GM12872 (cell line): ENCODE measurements around the gene MANBA.

Source experiments
- TF ChIP-seq, protein P1 (sequence below): IDR thresholded peaks from 3 replicates; pipeline ENCODE4 v1.5.1; 2011; ENCODE audit warnings: low read depth, mild to moderate bottlenecking, low read length, moderate library complexity; ENCODE audit not compliant: insufficient read depth

MANBA gene

DNA sequence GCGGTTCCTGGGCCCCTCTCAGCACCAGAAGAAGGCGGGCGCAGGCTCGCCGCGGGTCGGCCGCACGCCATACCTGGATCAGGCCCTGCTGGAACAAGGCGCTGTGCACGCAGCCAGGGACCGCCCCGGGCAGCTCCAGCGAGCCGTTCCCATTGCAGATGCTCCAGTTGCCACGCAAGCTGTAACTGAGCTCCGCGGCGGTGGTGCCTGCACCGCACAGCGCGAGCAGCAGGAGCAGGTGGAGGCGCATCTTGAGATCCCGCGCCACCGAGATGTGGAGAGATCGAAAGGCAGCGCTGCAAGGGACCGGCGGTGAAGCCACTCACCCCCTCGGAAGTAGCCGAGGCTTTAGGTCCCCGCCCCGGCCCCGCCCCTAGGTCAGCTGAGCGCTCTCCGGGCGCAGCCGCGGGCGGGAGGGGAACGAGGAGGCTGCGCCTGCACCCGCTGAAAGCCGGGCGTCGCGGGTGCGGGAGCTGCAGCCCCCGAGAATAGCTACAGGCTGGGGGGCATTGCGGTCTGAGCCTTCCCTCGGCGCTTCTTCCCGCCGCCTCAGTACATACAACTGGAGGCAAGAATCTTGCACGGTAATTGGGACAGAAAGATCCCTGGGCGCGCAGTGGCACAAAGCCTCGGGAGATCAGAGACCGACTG is at the start of gene MANBA:
Gene MANBA, minus strand, starts transcription at position 324 of the 651 bp plus-strand sequence. Its CDS starts 74 bp downstream, at position 250.
- TF ChIP-seq, protein P1, sequence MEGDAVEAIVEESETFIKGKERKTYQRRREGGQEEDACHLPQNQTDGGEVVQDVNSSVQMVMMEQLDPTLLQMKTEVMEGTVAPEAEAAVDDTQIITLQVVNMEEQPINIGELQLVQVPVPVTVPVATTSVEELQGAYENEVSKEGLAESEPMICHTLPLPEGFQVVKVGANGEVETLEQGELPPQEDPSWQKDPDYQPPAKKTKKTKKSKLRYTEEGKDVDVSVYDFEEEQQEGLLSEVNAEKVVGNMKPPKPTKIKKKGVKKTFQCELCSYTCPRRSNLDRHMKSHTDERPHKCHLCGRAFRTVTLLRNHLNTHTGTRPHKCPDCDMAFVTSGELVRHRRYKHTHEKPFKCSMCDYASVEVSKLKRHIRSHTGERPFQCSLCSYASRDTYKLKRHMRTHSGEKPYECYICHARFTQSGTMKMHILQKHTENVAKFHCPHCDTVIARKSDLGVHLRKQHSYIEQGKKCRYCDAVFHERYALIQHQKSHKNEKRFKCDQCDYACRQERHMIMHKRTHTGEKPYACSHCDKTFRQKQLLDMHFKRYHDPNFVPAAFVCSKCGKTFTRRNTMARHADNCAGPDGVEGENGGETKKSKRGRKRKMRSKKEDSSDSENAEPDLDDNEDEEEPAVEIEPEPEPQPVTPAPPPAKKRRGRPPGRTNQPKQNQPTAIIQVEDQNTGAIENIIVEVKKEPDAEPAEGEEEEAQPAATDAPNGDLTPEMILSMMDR = no peak

- TF ChIP-seq, protein P1 = no peak
Measured at GRCh38 chr4:102809691-102810090, 48.9 kb upstream of the MANBA start.

DNA sequence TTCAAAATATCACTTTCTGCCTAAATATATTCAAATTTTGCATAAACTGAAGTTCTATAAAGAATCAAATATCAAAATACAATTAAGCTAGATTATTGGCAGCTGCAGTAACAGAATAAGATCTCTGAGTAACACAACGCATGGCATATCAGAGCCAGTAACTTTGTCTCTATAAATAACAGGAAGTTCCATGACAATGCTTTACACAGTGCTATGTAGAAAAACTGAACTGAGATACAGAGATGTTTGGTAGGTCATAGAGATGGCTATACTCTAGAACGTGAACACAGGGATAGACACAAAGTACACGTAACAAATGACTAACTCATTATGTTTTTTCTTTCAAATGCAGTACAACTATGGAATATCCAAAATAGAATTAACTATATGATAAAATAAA is 48.4 kb upstream of the MANBA start:
- TF ChIP-seq, protein P1 = no peak

DNA sequence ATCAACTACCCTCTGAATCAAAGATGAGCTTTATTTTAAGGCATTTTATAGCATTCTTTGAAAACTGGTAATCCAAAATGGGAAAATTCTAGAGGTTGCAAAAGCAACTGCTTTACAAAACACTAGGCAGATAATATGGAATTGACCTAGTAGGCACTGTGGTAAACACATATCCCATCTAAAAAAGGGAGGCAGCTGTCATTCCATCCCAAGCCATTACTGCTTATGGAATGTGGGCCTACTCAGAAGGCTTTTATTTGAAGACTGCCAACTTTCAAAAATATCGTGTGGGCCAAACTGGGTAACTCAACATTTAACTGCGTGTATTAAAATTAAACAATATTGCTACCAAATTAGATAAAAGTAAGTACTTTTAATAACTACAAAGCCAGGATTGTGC is 47.2 kb upstream of the MANBA start:
- TF ChIP-seq, protein P1 = no peak

DNA sequence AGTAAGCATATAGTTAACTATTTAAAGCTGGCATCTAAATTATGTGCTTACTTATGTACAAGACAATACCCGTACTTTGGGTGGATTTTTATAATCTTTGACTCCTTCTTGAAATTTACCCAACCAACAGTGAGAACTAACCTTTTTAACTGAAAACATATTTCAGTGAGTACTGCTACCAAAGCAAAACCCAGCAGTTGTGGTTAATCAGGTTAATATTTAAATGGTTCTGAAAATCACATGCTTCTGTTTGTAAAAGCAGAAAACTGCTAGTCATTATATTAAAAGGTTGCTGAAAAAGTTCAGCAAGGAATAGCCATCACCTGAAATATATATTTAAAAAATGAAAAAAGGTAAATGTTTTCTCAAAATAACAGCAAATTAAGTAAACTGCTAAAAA is 46.6 kb upstream of the MANBA start:
- TF ChIP-seq, protein P1 = no peak

- TF ChIP-seq, protein P1 = no peak
Measured at GRCh38 chr4:102799816-102800215, 39.0 kb upstream of the MANBA start.

GRCh38 chr4:102794999-102795398 is 34.2 kb upstream of the MANBA start:
- TF ChIP-seq, protein P1 = no peak
